Progenitor cell of endocrine pancreas (in vitro differentiated cells): ENCODE measurements around the gene TBXA2R. TPM values are rescaled to one million over a fixed set of nuclear protein-coding genes. Genes with fewer than 3 reads are reported as not detected.

Source experiments
- DNase-seq: peaks from one replicate; pipeline ENCODE4 v3.0.0; 2021; ENCODE audit warnings: low spot score; ENCODE audit not compliant: unreplicated experiment
- H3K27ac Mint-ChIP-seq: 2 replicates; pipeline ENCODE4 v1.8.0; 2021; ENCODE audit warnings: mild to moderate bottlenecking, moderate library complexity, mixed read lengths
- H3K27me3 Mint-ChIP-seq: 2 replicates; pipeline ENCODE4 v1.8.0; 2021; ENCODE audit warnings: mixed read lengths
- H3K36me3 Mint-ChIP-seq: 2 replicates; pipeline ENCODE4 v1.8.0; 2022; ENCODE audit warnings: mixed read lengths; ENCODE audit not compliant: insufficient read depth
- H3K4me1 Mint-ChIP-seq: 2 replicates; pipeline ENCODE4 v1.8.0; 2021; ENCODE audit warnings: low read depth, mixed read lengths
- H3K4me3 Mint-ChIP-seq: 2 replicates; pipeline ENCODE4 v1.8.0; 2021; ENCODE audit warnings: low read depth, mild to moderate bottlenecking, moderate library complexity, mixed read lengths
- H3K9me3 Mint-ChIP-seq: 2 replicates; pipeline ENCODE4 v1.8.0; 2021; ENCODE audit warnings: low read depth, mixed read lengths
- total RNA-seq: library from RNA; stranded (reverse); gene quantifications from 2 replicates; pipeline ENCODE4 v1.2.1, GENCODE V29; 2021
- TF ChIP-seq, protein P1 (sequence below): fragments of 200-600 bp; sonication (generic); IDR thresholded peaks from one replicate; pipeline ENCODE4 v1.5.0; 2021; ENCODE audit warnings: antibody characterized with exemption, mild to moderate bottlenecking; ENCODE audit not compliant: unreplicated experiment

Gene TBXA2R
- total RNA-seq, 1 donor from 2014 or later = not detected

DNA sequence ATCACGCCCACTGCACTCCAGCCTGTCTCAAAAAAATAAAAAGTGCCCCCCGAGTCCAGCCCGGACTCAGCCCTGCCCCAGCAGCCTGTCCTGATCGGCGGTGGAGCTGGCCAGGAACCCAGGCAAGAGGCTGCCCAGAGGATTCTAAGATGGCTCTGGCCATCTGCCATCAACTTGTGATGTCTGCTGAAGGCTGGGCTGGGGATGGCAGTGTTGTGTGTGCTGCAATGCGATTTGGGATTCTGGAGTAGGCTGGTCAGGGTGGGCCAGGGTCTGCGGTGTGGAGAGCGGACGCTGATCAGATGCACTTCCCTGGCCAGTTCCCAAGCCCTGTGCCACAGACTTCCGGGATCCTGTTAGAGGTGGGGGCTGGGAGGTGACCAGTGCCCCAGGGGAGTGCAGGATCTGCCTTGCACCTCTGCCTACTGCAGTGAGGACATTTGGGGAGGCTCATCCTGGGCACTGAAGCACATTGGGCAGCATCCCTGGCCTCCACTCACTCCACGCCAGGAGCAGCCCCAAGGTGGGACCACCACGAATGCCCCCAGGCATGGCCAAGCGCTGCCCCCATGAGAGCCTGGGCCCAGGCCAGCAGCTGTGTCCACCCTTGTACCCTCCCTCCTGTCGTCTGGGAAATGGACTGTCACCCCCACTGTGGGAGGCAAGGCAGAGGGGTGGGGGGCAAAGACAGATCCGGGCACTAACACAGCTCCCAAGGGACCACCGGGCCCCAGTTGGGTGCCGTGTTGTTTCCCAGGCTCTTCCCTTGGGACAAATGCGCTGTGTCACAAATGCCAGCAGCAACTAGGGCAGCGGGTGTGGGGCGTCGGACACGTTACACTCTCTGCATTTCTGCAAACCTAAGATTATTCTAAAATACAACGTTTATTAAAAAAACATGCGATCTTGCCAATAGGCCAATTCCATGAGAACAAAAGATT lies 3.4 kb upstream of the TBXA2R start:
- TF ChIP-seq, protein P1, sequence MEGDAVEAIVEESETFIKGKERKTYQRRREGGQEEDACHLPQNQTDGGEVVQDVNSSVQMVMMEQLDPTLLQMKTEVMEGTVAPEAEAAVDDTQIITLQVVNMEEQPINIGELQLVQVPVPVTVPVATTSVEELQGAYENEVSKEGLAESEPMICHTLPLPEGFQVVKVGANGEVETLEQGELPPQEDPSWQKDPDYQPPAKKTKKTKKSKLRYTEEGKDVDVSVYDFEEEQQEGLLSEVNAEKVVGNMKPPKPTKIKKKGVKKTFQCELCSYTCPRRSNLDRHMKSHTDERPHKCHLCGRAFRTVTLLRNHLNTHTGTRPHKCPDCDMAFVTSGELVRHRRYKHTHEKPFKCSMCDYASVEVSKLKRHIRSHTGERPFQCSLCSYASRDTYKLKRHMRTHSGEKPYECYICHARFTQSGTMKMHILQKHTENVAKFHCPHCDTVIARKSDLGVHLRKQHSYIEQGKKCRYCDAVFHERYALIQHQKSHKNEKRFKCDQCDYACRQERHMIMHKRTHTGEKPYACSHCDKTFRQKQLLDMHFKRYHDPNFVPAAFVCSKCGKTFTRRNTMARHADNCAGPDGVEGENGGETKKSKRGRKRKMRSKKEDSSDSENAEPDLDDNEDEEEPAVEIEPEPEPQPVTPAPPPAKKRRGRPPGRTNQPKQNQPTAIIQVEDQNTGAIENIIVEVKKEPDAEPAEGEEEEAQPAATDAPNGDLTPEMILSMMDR = no peak
- no peak for DNase-seq
- no peak overlapping the region for H3K27ac Mint-ChIP-seq
- H3K9me3 Mint-ChIP-seq = no peaks in the 10 kb centered on the region
- H3K27me3 Mint-ChIP-seq = peaks cover 14% of the 10 kb centered on the region
- H3K36me3 Mint-ChIP-seq = peaks cover 3% of the 10 kb centered on the region
- H3K4me1 Mint-ChIP-seq = no peaks in the 10 kb centered on the region
- no peak overlapping the region for H3K4me3 Mint-ChIP-seq

DNA sequence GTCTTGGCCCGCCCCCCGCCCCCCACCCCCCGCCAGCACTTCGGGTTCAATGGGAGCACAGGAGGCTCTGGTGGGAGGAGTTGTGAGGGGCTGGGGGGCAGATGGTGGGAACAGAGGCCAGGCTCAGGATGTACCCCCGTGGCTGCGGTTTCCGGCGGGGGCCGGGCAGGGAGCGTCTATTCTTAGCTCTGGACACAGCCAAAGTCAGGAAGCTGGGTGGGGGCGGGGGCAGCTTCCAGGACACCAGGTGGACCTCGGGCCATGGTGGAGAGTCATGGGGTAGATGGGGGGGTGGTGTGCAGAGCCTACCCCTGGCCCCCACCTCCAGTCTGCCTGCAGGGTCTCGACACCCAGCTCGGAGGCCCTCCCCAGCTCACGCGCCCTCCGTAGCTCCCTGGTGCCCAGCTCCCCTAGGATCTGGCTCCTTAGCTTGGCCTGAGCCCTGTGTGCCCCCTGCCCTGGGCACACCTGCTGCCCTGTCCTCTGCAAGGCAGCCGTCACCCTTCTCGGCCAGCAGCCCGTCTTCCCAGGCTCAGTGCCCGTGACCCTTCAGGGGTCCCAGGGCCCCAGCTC lies 2.2 kb upstream of the TBXA2R start:
- no peaks in the 10 kb centered on the region for H3K9me3 Mint-ChIP-seq
- H3K27me3 Mint-ChIP-seq = peaks cover 14% of the 10 kb centered on the region
- TF ChIP-seq, protein P1 = no peak
- no peaks in the 10 kb centered on the region for H3K4me1 Mint-ChIP-seq
- no peak overlapping the region for H3K4me3 Mint-ChIP-seq
- DNase-seq = no peak
- H3K36me3 Mint-ChIP-seq = peaks cover 3% of the 10 kb centered on the region
- H3K27ac Mint-ChIP-seq = no peak overlapping the region

DNA sequence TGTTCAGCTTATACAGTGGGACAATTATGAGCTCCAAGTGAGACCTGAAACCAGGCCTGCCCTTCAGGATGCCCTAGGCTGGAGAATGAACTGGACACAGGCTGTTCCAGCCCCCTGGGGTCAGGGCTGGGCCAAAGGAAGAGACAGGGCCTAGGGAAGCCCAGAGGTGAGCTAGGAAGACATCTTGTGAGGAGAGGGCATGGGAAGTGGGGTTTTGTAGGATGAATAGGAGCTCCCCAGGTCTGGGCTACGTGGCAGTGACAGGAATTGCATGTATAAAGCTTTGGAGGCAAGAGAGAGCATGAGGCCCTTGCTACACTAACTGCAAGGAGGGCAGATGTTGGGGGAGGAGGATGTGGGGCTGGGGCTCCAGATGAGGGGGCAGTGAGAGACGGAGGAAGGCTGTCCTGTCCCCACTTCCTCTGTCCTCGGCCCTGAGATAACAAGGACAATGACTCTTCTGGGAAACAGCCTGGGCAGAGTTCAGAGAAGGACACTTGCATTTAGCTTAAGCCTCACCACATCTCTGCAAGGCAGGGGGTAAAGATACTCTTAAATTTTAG lies 1.5 kb upstream of the TBXA2R start:
- no peaks in the 10 kb centered on the region for H3K9me3 Mint-ChIP-seq
- H3K27me3 Mint-ChIP-seq = peaks cover 14% of the 10 kb centered on the region
- H3K4me3 Mint-ChIP-seq = no peak overlapping the region
- no peaks in the 10 kb centered on the region for H3K4me1 Mint-ChIP-seq
- TF ChIP-seq, protein P1 = no peak
- H3K27ac Mint-ChIP-seq = no peak overlapping the region
- peaks cover 3% of the 10 kb centered on the region for H3K36me3 Mint-ChIP-seq
- DNase-seq = no peak

DNA sequence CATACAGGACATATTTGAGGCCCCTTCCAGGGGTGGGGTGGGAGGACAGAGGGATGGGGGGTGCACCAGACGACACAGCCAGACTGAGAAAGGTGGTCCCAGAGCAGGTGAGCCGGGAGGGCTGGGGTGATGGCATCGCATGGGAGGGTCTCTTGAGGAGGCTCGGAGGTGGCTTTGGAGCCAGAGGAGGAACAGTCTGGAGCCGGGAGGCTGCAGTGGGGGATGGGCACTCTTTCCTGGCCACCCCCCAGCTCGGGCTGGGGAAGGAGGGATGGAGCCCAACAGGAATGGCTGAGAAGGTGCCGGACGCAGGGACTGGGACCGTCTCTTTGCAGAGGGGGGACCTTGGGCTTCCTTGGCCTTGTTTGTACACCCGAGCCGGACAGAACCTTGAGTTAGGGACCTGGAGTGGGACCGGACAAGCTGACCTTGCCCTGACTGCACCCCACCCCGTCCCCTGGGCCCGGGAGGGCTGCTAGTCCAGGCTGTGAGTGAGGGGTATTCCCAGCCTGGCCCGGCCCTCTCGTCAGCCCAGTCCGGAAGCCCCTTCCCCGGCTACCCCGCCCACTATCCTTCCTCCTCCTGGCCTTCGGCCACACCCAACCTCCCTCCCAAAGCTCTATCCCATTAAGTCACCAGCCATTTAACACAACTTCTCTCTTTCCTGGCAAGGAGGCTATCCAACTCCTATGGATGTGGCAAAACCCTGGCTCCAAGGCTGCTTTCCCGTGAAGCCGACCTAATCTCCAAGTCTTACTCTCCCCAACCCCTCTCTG lies 816 bp upstream of the TBXA2R start:
- Mint-ChIP-seq H3K27ac (no peak overlapping the region), H3K4me3 (no peak overlapping the region), H3K4me1 (no peaks in the 10 kb centered on the region), H3K27me3 (peaks cover 14% of the 10 kb centered on the region), H3K9me3 (no peaks in the 10 kb centered on the region), H3K36me3 (peaks cover 3% of the 10 kb centered on the region)
- TF ChIP-seq, protein P1 = no peak
- DNase-seq = no peak
